ENCODE measurements around the gene VRK1. TPM values are rescaled to one million over a fixed set of nuclear protein-coding genes. Genes with fewer than 3 reads are reported as not detected.
A peak's percentile ranks its signal among the peaks of the same experiment; 100 is the strongest.

Gene VRK1
- total RNA-seq, 1 experiment from 2014 or later, result 166 TPM

DNA sequence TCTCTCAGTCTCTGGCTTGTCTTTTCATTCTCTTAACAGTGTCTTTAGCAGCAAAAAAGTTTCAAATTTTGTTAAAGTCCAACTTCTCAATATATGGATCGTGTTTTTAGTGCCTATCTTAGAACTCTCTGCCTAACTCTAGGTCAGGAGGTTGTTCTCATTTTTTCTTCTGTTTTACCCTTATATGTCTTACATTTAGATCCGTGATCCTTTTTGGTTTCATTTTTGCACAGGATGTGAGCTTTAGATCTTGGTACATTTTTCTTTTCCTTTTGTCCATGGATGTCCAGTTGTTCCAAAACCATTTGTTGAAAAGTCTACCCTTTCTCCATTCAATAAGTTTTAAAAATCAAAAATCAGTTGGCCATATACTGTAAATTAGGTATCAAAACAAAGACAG, 6.8 kb downstream of the VRK1 start:
- Histone ChIP-seq H2AFZ (ENCODE audit: low read length) (no peak overlapping the region), H3K9ac (ENCODE audit: low read length) (no peak overlapping the region; the same call in 1 of the 2 replicates), H3K27ac (ENCODE audit: low read length) (peak overlapping the region; percentile 4), H3K9me3 (ENCODE audit: low read length) (no peaks in the 10 kb centered on the region), H4K20me1 (ENCODE audit: insufficient read depth, low read depth, low read length) (no peaks in the 10 kb centered on the region; the same call in 1 of the 2 replicates), H3K4me1 (ENCODE audit: low read length) (peaks cover 63% of the 10 kb centered on the region), H3K36me3 (ENCODE audit: insufficient read depth, low read length) (peaks cover 23% of the 10 kb centered on the region), H3K4me3 (ENCODE audit: low read length) (no peak overlapping the region), H3K4me2 (ENCODE audit: low read depth, low read length, poor library complexity, severe bottlenecking) (peak overlapping the region; percentile 9), H3K27me3 (ENCODE audit: low read length) (no peaks in the 10 kb centered on the region), H3K79me2 (ENCODE audit: low read length) (peaks cover 100% of the 10 kb centered on the region), H3K9me2 (replicated peaks; ENCODE audit: insufficient read depth, low read length) (no peaks in the 10 kb centered on the region)
- no peak for DNase-seq

DNA sequence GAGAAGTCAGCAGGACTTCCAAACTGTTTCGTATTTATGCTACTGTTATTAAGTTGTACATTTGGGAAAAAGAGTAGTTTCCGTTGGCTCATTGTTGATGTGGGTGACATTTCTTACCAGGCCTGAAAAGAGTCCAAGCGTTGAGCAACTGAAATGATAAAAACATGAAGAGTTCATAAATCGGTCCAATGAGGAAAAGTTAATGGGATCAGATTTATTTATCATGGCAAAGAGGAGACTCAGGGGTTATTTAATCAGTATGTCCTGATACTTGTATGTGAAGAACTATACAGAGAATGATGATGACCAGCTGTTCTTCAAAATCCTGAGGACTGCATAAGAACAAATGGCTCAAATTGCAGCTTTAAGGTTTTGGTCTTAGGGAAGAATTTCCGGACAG, 7.7 kb downstream of the VRK1 start:
- no peak for DNase-seq
- Histone ChIP-seq H3K4me1 (ENCODE audit: low read length) (peaks cover 53% of the 10 kb centered on the region), H3K27ac (ENCODE audit: low read length) (no peak overlapping the region), H3K4me3 (ENCODE audit: low read length) (no peak overlapping the region), H2AFZ (ENCODE audit: low read length) (no peak overlapping the region), H3K79me2 (ENCODE audit: low read length) (peaks cover 100% of the 10 kb centered on the region), H3K9me3 (ENCODE audit: low read length) (no peaks in the 10 kb centered on the region), H3K36me3 (ENCODE audit: insufficient read depth, low read length) (peaks cover 26% of the 10 kb centered on the region), H4K20me1 (ENCODE audit: insufficient read depth, low read depth, low read length) (no peaks in the 10 kb centered on the region), H3K9ac (ENCODE audit: low read length) (no peak overlapping the region), H3K4me2 (ENCODE audit: low read depth, low read length, poor library complexity, severe bottlenecking) (no peak overlapping the region), H3K9me2 (replicated peaks; ENCODE audit: insufficient read depth, low read length) (no peaks in the 10 kb centered on the region), H3K27me3 (ENCODE audit: low read length) (no peaks in the 10 kb centered on the region)

DNA sequence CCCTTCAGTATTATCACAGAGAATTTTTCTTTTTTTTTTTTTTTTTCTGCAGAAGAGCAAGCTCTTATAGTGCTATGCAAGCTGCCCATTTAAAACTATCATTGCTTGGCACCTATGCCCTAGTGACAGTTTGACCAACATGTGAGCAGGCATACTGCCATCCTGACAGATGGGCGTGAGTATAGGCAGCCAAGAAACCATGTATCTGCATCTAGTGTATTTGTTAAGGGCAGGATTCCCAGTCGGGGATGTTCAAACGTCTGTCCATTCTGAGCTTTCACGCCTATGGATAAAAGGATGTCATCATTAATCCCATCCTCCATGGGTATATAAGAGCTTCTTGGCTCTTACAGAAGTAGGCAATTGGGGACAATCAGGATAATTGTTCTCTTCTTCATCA, 8.8 kb downstream of the VRK1 start:
- no peak for DNase-seq
- H3K4me3 ChIP-seq (ENCODE audit: low read length), result no peak overlapping the region
- H3K79me2 ChIP-seq (ENCODE audit: low read length), result peaks cover 100% of the 10 kb centered on the region
- no peaks in the 10 kb centered on the region for H3K9me3 ChIP-seq (ENCODE audit: low read length)
- H3K27ac ChIP-seq (ENCODE audit: low read length), result no peak overlapping the region
- no peaks in the 10 kb centered on the region for H3K9me2 ChIP-seq (replicated peaks; ENCODE audit: insufficient read depth, low read length)
- no peak overlapping the region for H3K4me2 ChIP-seq (ENCODE audit: low read depth, low read length, poor library complexity, severe bottlenecking)
- no peaks in the 10 kb centered on the region for H3K27me3 ChIP-seq (ENCODE audit: low read length)
- H3K9ac ChIP-seq (ENCODE audit: low read length), result no peak overlapping the region
- no peak overlapping the region for H2AFZ ChIP-seq (ENCODE audit: low read length)
- no peaks in the 10 kb centered on the region for H4K20me1 ChIP-seq (ENCODE audit: insufficient read depth, low read depth, low read length)
- H3K4me1 ChIP-seq (ENCODE audit: low read length), result peaks cover 43% of the 10 kb centered on the region
- H3K36me3 ChIP-seq (ENCODE audit: insufficient read depth, low read length), result peaks cover 19% of the 10 kb centered on the region

DNA sequence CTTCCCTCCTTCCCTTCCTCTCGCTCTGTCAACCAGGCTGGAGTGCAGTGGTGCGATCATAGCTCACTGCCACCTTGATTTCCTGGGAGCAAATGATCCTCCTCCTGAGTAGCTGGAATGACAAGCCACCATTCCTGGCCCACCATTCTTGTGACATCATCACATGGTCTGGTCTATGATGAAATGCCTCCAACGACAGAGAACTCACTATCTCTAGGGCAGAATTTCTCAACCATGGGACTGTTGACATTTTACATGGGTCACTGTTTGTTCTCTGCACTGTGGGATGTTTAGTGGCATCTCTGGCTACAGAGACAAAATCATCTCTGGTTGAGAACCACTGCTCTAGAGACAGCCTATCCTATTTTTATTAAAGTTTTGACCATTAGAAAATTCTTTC, 9.7 kb downstream of the VRK1 start:
- no peaks in the 10 kb centered on the region for H4K20me1 ChIP-seq (ENCODE audit: insufficient read depth, low read depth, low read length)
- H3K27ac ChIP-seq (ENCODE audit: low read length), result no peak overlapping the region
- peaks cover 34% of the 10 kb centered on the region for H3K4me1 ChIP-seq (ENCODE audit: low read length)
- no peak overlapping the region for H2AFZ ChIP-seq (ENCODE audit: low read length)
- no peaks in the 10 kb centered on the region for H3K27me3 ChIP-seq (ENCODE audit: low read length)
- H3K9ac ChIP-seq (ENCODE audit: low read length), result no peak overlapping the region
- H3K4me3 ChIP-seq (ENCODE audit: low read length), result no peak overlapping the region
- DNase-seq, result no peak
- H3K79me2 ChIP-seq (ENCODE audit: low read length), result peaks cover 100% of the 10 kb centered on the region
- H3K4me2 ChIP-seq (ENCODE audit: low read depth, low read length, poor library complexity, severe bottlenecking), result no peak overlapping the region
- H3K9me3 ChIP-seq (ENCODE audit: low read length), result no peaks in the 10 kb centered on the region
- no peaks in the 10 kb centered on the region for H3K9me2 ChIP-seq (replicated peaks; ENCODE audit: insufficient read depth, low read length)
- peaks cover 22% of the 10 kb centered on the region for H3K36me3 ChIP-seq (ENCODE audit: insufficient read depth, low read length)

DNA sequence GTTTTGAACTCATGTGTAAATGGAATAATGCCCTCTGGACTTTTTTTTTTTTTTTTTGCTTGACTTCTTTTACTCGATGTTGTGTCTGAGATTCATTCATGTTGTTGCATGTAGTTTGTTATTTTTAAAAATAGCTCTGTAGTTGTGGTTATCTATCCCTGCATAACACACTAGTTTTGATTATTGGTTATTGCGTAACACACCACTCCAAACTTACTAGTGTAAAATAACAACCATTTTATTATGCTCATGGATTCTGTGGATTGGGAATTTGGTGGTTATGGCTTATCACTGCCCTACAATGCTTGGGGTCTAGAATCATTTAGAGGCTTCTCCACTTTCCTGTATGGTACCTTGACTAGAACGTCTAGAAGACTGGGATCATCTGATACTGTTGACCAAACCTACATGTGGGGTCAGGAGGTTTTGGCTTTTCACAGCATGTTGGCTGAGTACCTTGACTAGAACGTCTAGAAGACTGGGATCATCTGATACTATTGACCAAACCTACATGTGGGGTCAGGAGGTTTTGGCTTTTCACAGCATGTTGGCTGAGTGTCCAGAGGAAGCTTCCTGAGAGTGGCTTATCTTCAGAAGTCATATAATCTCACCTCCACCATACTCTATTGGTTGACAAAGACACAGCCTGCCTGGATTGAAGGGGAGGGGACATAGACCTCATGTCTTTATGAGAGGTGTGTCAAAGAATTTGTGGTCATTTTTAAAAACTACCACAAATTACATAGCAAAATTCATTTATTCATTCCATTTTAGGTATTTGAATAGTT, 11.6 kb downstream of the VRK1 start:
- no peaks in the 10 kb centered on the region for H3K9me3 ChIP-seq (ENCODE audit: low read length)
- no peak overlapping the region for H3K4me2 ChIP-seq (ENCODE audit: low read depth, low read length, poor library complexity, severe bottlenecking)
- H3K79me2 ChIP-seq (ENCODE audit: low read length), result peaks cover 100% of the 10 kb centered on the region
- no peaks in the 10 kb centered on the region for H3K9me2 ChIP-seq (replicated peaks; ENCODE audit: insufficient read depth, low read length)
- no peak overlapping the region for H2AFZ ChIP-seq (ENCODE audit: low read length)
- peaks cover 25% of the 10 kb centered on the region for H3K36me3 ChIP-seq (ENCODE audit: insufficient read depth, low read length)
- DNase-seq, result no peak
- H3K4me3 ChIP-seq (ENCODE audit: low read length), result no peak overlapping the region
- H3K27me3 ChIP-seq (ENCODE audit: low read length), result no peaks in the 10 kb centered on the region
- H3K4me1 ChIP-seq (ENCODE audit: low read length), result peaks cover 18% of the 10 kb centered on the region
- H3K9ac ChIP-seq (ENCODE audit: low read length), result no peak overlapping the region
- no peak overlapping the region for H3K27ac ChIP-seq (ENCODE audit: low read length)
- H4K20me1 ChIP-seq (ENCODE audit: insufficient read depth, low read depth, low read length), result no peaks in the 10 kb centered on the region

DNA sequence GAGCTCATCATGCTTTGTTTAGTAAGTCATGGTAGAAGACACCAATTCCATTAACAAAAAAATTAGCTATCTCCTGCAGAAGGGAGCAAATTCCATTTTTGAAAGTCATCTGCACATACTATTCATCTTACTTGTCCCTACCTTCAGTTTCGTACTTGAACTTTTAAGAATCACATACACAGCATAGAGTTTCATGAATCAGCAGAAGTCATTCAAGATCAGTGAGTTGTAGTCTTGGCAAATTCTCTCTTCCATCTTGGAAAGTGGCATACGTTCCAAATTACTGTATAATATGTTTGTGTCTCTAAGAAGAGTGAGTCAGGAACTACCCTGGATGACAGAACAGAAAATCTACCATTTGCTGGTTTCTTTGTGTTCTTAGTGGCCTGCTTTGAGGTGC, 14.1 kb downstream of the VRK1 start:
- Histone ChIP-seq H3K9me3 (ENCODE audit: low read length) (no peaks in the 10 kb centered on the region), H3K9me2 (replicated peaks; ENCODE audit: insufficient read depth, low read length) (no peaks in the 10 kb centered on the region), H2AFZ (ENCODE audit: low read length) (no peak overlapping the region), H3K4me1 (ENCODE audit: low read length) (peaks cover under 1% of the 10 kb centered on the region), H3K9ac (ENCODE audit: low read length) (no peak overlapping the region), H3K27ac (ENCODE audit: low read length) (no peak overlapping the region), H3K36me3 (ENCODE audit: insufficient read depth, low read length) (peaks cover 30% of the 10 kb centered on the region), H4K20me1 (ENCODE audit: insufficient read depth, low read depth, low read length) (no peaks in the 10 kb centered on the region), H3K4me3 (ENCODE audit: low read length) (no peak overlapping the region), H3K27me3 (ENCODE audit: low read length) (no peaks in the 10 kb centered on the region), H3K4me2 (ENCODE audit: low read depth, low read length, poor library complexity, severe bottlenecking) (no peak overlapping the region), H3K79me2 (ENCODE audit: low read length) (peaks cover 100% of the 10 kb centered on the region)
- no peak for DNase-seq

DNA sequence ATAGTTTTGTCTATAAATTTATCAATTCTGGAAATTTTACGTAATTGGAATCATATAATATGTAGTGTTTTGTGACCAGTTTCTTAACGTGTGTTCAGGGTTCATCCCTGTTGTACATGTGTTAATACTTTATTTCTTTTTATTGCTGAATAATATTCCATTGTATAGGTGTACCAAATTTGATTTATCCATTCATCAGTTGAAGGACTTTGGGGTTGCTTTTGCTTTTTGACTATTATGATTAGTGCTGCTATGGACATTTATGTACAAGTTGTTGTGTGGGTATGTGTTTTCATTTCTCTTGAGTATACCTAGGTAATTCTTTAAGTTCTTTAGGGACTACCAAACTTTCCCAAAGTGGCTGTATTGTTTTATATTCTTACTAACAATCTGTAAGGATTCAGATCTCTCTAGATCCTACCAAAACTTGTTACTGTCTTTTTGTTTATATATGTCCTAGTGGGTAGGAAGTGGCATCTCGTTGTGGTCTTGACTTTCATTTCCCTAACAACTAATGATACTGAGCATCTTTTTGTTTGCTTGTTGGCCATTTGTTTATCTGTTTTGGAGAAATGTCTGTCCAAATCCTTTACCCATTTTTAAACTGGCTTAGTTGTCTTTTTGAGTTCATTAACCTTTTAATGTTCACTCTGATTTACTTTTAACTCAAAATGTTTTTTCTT, 14.9 kb downstream of the VRK1 start:
- Histone ChIP-seq H3K9me2 (replicated peaks; ENCODE audit: insufficient read depth, low read length) (no peaks in the 10 kb centered on the region), H3K4me2 (ENCODE audit: low read depth, low read length, poor library complexity, severe bottlenecking) (no peak overlapping the region), H3K4me3 (ENCODE audit: low read length) (no peak overlapping the region), H3K36me3 (ENCODE audit: insufficient read depth, low read length) (peaks cover 33% of the 10 kb centered on the region), H2AFZ (ENCODE audit: low read length) (no peak overlapping the region), H3K9me3 (ENCODE audit: low read length) (no peaks in the 10 kb centered on the region), H3K79me2 (ENCODE audit: low read length) (peaks cover 100% of the 10 kb centered on the region), H3K27me3 (ENCODE audit: low read length) (no peaks in the 10 kb centered on the region), H3K4me1 (ENCODE audit: low read length) (peaks cover 10% of the 10 kb centered on the region), H3K27ac (ENCODE audit: low read length) (no peak overlapping the region), H3K9ac (ENCODE audit: low read length) (no peak overlapping the region), H4K20me1 (ENCODE audit: insufficient read depth, low read depth, low read length) (no peaks in the 10 kb centered on the region)
- DNase-seq, result no peak

DNA sequence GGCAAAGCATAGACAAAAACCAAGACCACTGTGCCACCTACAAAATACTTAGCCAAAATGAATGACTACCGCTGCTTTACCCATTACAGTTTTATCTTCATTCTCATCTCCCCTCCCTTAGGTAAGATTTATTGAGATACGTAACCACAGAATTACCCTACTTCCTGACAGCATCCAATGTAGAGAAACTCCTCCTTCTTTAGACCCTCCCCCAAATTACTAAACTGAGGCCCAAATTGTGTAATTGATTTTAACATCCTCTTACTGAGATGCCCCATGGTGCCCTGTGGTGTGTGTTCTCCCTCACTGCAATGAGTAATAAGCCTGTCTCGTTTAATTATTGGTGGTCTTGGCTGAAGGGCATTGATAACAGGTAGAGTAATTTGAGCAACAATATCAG, 19.1 kb downstream of the VRK1 start:
- Histone ChIP-seq H4K20me1 (ENCODE audit: insufficient read depth, low read depth, low read length) (no peaks in the 10 kb centered on the region), H3K4me2 (ENCODE audit: low read depth, low read length, poor library complexity, severe bottlenecking) (no peak overlapping the region), H3K9ac (ENCODE audit: low read length) (no peak overlapping the region), H3K27ac (ENCODE audit: low read length) (no peak overlapping the region), H2AFZ (ENCODE audit: low read length) (no peak overlapping the region), H3K9me3 (ENCODE audit: low read length) (no peaks in the 10 kb centered on the region), H3K27me3 (ENCODE audit: low read length) (no peaks in the 10 kb centered on the region), H3K4me1 (ENCODE audit: low read length) (peaks cover 15% of the 10 kb centered on the region), H3K9me2 (replicated peaks; ENCODE audit: insufficient read depth, low read length) (no peaks in the 10 kb centered on the region), H3K79me2 (ENCODE audit: low read length) (peaks cover 100% of the 10 kb centered on the region), H3K4me3 (ENCODE audit: low read length) (no peak overlapping the region), H3K36me3 (ENCODE audit: insufficient read depth, low read length) (peaks cover 26% of the 10 kb centered on the region; the same call in 1 of the 2 replicates)
- DNase-seq, result no peak
